Spleen (tissue), 11 donors: ENCODE results near the gene NR3C2. TPM values are rescaled to one million over a fixed set of nuclear protein-coding genes. Genes with fewer than 3 reads are reported as not detected.

Experiments
- DNase-seq: peaks from one replicate; pipeline ENCODE4 v3.0.0-alpha.2; 2020
- H3K27ac ChIP-seq, 8 donors: fragments of 200-600 bp; sonication (generic) in 7 of 8; 1 replicate in 4 of 8; 2 replicates in 4 of 8; pipeline versions ENCODE4 v1.5.0 to v1.8.0; 2016 to 2021; ENCODE audit warnings: inconsistent platforms in 4 of 8, mild to moderate bottlenecking in 4 of 8, moderate library complexity in 1 of 8
- H3K27me3 ChIP-seq, 7 donors: fragments of 200-600 bp; sonication (generic) in 6 of 7; replicated peaks in 1 of 7; 1 replicate in 4 of 7; 2 replicates in 3 of 7; pipeline versions ENCODE4 v1.5.0 to v1.8.0; 2016 to 2021; ENCODE audit warnings: inconsistent platforms in 3 of 7, mild to moderate bottlenecking in 1 of 7
- H3K36me3 ChIP-seq, 6 donors: fragments of 200-600 bp; sonication (generic) in 5 of 6; 1 replicate in 4 of 6; 2 replicates in 2 of 6; pipeline versions ENCODE4 v1.5.0 to v1.8.0; 2016 to 2021; ENCODE audit warnings: inconsistent platforms in 2 of 6
- H3K4me1 ChIP-seq, 6 donors: fragments of 200-600 bp; sonication (generic) in 5 of 6; 1 replicate in 3 of 6; 2 replicates in 3 of 6; pipeline versions ENCODE4 v1.5.0 to v1.8.0; 2016 to 2021; ENCODE audit warnings: inconsistent platforms in 3 of 6
- H3K4me3 ChIP-seq, 8 donors: fragments of 200-600 bp; sonication (generic) in 7 of 8; 1 replicate in 4 of 8; 2 replicates in 4 of 8; pipeline versions ENCODE4 v1.5.0 to v1.8.0; 2016 to 2021; ENCODE audit warnings: inconsistent platforms in 4 of 8, mild to moderate bottlenecking in 4 of 8, moderate library complexity in 2 of 8
- H3K9me3 ChIP-seq, 8 donors: fragments of 200-600 bp; sonication (generic) in 7 of 8; 1 replicate in 4 of 8; 2 replicates in 4 of 8; pipeline versions ENCODE4 v1.5.0 to v1.8.0; 2016 to 2021; ENCODE audit warnings: inconsistent platforms in 4 of 8
- POLR2A ChIP-seq, 3 donors: fragments of 450-650 bp; IDR thresholded peaks; one replicate each; pipeline ENCODE4 v1.5.1; 2017; ENCODE audit warnings: antibody characterized with exemption in 3 of 3, mild to moderate bottlenecking in 1 of 3
- POLR2AphosphoS5 ChIP-seq, 3 donors: sonication (generic); formaldehyde crosslinking; IDR thresholded peaks; one replicate each; pipeline ENCODE4 v1.5.1; 2017; ENCODE audit warnings: antibody characterized with exemption in 3 of 3
- WGBS, 5 donors: extraction: QIAGEN DNeasy Blood & Tissue Kit in 3 of 5; methylation state at CpG; one replicate each; pipeline versions ENCODE4 v1.1.5 to v1.1.7; 2013 to 2018; 5-methylcytosine and 5-hydroxymethylcytosine counted together
- intact Hi-C: fragments of 100-400 bp; cut with DNase I; formaldehyde crosslinking; loops from one replicate; pipeline ENCODE4 v1.15.0; 2023; ENCODE audit warnings: low total_unique reads
- polyA plus RNA-seq, 3 donors: library from polyadenylated mRNA; stranded (reverse); fragments of 200-250 nt; gene quantifications; one replicate each; pipeline ENCODE4 v1.2.1, GENCODE V29; 2013
- total RNA-seq, 7 donors: library from RNA; depleted of rRNA in 3 of 7; stranded (reverse); fragments of >200 nt in 3 of 7; fragmentation: NEBNext Ultra II Directional in 4 of 7; extraction: Animal tissue kit (Norgen Biotek cat#: 25700) in 4 of 7; gene quantifications; one replicate each; pipeline versions ENCODE4 v1.1.0 to v1.2.1, GENCODE V29; 2016 to 2021
- TF ChIP-seq, protein P1 (sequence below), 11 experiments: fragments of 200-600 bp in 7 of 11; fragments of 450-650 bp in 4 of 11; sonication (generic) in 4 of 11; IDR thresholded peaks in 8 of 11; conservative IDR thresholded peaks in 3 of 11; 1 replicate in 7 of 11; 2 replicates in 4 of 11; pipeline versions ENCODE4 v1.4.0 to v1.8.0; 2016 to 2021; ENCODE audit warnings: antibody characterized with exemption in 11 of 11, inconsistent platforms in 4 of 11, mild to moderate bottlenecking in 1 of 11
- donor health status: healthy with polysubstance abuse.
- donor health status: DM: no; HTN: no; CAD: no; lungs with moderate emphysema.
- donor health status: DM: no; HTN: no; CAD: no.
- donor health status: Bipolar disorder and iron deficiency.
- donor health status: healthy.
- donor health status: DM: no; HTN: no; CAD: no.
- donor health status: DM: yes; HTN: yes; CAD: no.

Gene NR3C2
- total and polyA plus RNA-seq, 10 donors: 1.2 to 25.9 (median 16.2) TPM

DNA sequence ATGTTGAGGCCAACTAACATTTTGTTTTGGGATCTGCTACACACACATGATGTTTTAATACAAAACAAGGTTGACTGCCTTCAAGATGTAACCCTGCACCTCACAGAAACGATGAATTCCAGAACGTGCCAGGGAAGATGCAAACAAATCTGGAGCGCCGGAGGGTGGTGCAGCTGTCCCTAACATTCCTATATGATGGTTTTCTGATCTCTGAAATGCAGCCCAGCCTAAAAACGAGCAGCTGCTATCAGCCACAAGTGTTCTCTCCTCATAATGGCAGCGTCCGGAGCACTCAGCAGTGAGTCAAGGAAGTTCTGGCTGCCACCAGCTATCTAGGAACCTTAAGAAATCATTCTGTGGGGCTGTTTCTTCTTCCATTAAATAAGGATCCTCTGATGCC is 333.4 kb downstream of the NR3C2 start:
- no peak for DNase-seq
- H3K36me3 ChIP-seq: peaks cover 0 to 85% (median 27%) of the 10 kb centered on the region in 6 donors
- intact Hi-C loops: no loop called here
- H3K9me3 ChIP-seq: peaks cover 0 to 15% (median 7%) of the 10 kb centered on the region in 8 donors
- no peaks in the 10 kb centered on the region for H3K27me3 ChIP-seq
- TF ChIP-seq, protein P1, sequence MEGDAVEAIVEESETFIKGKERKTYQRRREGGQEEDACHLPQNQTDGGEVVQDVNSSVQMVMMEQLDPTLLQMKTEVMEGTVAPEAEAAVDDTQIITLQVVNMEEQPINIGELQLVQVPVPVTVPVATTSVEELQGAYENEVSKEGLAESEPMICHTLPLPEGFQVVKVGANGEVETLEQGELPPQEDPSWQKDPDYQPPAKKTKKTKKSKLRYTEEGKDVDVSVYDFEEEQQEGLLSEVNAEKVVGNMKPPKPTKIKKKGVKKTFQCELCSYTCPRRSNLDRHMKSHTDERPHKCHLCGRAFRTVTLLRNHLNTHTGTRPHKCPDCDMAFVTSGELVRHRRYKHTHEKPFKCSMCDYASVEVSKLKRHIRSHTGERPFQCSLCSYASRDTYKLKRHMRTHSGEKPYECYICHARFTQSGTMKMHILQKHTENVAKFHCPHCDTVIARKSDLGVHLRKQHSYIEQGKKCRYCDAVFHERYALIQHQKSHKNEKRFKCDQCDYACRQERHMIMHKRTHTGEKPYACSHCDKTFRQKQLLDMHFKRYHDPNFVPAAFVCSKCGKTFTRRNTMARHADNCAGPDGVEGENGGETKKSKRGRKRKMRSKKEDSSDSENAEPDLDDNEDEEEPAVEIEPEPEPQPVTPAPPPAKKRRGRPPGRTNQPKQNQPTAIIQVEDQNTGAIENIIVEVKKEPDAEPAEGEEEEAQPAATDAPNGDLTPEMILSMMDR (IDR thresholded peaks at IDR 0.05 in 8 of 11, conservative IDR thresholded peaks at IDR 0.05 in 3 of 11): no peak
- TF ChIP-seq POLR2AphosphoS5 (IDR thresholded peaks at IDR 0.05): no peak
- no peaks in the 10 kb centered on the region for H3K4me1 ChIP-seq
- no peak overlapping the region for H3K27ac ChIP-seq
- 81 to 96% (median 89%) methylated on average over 7 of the region's 7 CpGs for WGBS, 5 donors
- no peak overlapping the region for H3K4me3 ChIP-seq

DNA sequence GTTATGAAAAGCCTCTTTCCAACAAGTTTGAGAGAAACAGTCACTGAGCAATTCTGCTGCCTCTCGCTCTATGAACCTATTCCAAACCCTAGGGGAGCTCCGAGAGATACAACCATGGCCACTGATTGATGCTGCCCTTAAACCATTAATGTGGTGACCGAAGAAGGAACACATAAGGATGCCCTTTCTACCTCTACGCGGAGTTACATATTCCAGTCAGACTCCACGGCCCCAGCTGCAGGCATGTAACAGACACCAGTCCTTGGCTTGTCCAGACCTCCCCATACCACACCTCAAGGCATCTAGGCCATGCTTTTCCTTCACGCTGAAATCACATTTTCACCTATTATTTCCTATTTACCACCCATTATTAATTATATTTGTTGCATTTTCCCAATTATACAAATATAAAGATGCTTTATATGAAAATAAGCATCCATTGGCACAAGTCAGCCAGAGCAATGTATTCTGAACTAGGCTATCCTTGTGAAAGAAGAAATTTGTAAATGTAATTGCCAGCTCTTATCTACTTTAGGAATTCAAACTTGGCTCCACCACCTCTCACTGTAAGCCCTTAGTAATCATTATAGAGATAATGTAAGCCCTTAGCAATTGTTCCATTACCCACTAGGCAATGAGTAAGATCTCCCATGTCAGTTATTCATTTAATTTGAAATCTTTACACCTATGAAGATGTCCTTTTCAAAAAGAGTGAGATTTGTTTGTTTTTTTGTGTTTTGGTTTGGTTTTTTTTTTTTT is 338.4 kb downstream of the NR3C2 start:
- WGBS, 5 donors: 91 to 96% (median 94%) methylated on average over 7 of the region's 7 CpGs

DNA sequence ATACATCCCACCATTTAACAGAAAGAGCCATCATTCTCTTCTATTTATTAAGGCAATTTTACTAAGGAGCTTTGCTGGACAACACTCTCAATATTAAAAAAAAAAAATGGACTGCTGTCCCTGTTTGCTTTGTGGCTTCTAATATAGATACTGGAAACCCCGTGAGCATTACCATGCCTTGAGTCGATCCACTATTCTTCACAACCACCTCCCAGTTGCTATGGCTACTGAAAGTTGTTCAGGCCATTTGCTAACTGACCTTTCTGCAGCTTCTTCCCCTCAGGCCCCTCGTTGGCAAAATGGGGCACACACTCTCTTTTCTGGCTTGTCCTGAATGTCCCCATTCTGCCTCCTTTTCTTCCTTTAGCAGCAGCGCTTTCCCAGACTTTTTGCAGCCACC is 340.4 kb downstream of the NR3C2 start:
- Histone ChIP-seq H3K27ac (no peak overlapping the region), H3K9me3 (peaks cover 0 to 6% (median 2%) of the 10 kb centered on the region in 8 donors), H3K4me3 (no peak overlapping the region), H3K36me3 (peaks cover 0 to 48% (median 0%) of the 10 kb centered on the region in 6 donors), H3K4me1 (no peaks in the 10 kb centered on the region), H3K27me3 (no peaks in the 10 kb centered on the region)
- WGBS, 5 donors: 53 to 78% (median 73%) methylated on average over 4 of the region's 4 CpGs
- intact Hi-C loops: no loop called here
- TF ChIP-seq, protein P1 (IDR thresholded peaks at IDR 0.05 in 8 of 11, conservative IDR thresholded peaks at IDR 0.05 in 3 of 11): no peak
- TF ChIP-seq POLR2A (IDR thresholded peaks at IDR 0.05): no peak
- no peak for TF ChIP-seq POLR2AphosphoS5 (IDR thresholded peaks at IDR 0.05)
- DNase-seq: no peak

More for the DNA sequence above, 338.4 kb downstream of the NR3C2 start:
- Histone ChIP-seq H3K9me3 (peaks cover 0 to 15% (median 7%) of the 10 kb centered on the region in 8 donors), H3K4me1 (no peaks in the 10 kb centered on the region), H3K27ac (no peak overlapping the region), H3K36me3 (peaks cover 0 to 59% (median 9%) of the 10 kb centered on the region in 6 donors), H3K27me3 (no peaks in the 10 kb centered on the region), H3K4me3 (no peak overlapping the region)
- intact Hi-C loops: no loop called here
- TF ChIP-seq, protein P1 (IDR thresholded peaks at IDR 0.05 in 8 of 11, conservative IDR thresholded peaks at IDR 0.05 in 3 of 11): no peak
- TF ChIP-seq POLR2AphosphoS5 (IDR thresholded peaks at IDR 0.05) (no peak), POLR2A (IDR thresholded peaks at IDR 0.05) (no peak)
- DNase-seq: no peak

DNA sequence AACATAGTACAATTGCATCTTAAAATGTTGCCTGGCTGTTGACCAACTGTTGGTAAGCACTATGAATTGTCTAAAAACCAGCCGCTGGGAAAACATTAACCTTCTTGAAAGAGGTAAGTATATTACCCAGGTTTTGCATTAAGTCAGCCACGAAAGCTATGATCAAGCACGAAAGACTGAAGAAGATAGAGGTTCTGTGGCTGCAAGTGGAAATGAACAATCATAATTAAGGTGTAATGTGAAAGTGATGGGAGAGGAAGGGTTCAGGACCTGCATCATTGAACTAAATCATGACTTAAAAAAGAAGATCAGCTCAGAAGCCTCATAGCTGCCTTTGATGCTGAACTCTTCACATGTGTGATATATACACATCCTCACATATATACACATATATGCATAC is 341.0 kb downstream of the NR3C2 start:
- DNase-seq: no peak
- no peak overlapping the region for H3K27ac ChIP-seq
- no peaks in the 10 kb centered on the region for H3K27me3 ChIP-seq
- WGBS, 5 donors: 64 to 94% (median 89%) methylated on average over 3 of the region's 3 CpGs
- H3K36me3 ChIP-seq: peaks cover 0 to 45% (median 0%) of the 10 kb centered on the region in 6 donors
- H3K4me1 ChIP-seq: no peaks in the 10 kb centered on the region
- intact Hi-C loops: no loop called here
- H3K4me3 ChIP-seq: no peak overlapping the region
- TF ChIP-seq, protein P1 (IDR thresholded peaks at IDR 0.05 in 8 of 11, conservative IDR thresholded peaks at IDR 0.05 in 3 of 11): no peak
- no peak for TF ChIP-seq POLR2AphosphoS5 (IDR thresholded peaks at IDR 0.05)
- no peak for TF ChIP-seq POLR2A (IDR thresholded peaks at IDR 0.05)
- peaks cover 0 to under 1% (median 0%) of the 10 kb centered on the region in 8 donors for H3K9me3 ChIP-seq
